HT1080 (cell line): ENCODE results near the gene RASA4B. TPM values are rescaled to one million over a fixed set of nuclear protein-coding genes. Genes with fewer than 3 reads are reported as not detected.
A peak's percentile ranks its signal among the peaks of the same experiment; 100 is the strongest.
"Not testable (repeated sequence)": the region's sequence is repeated elsewhere in the genome, so short reads cannot be mapped to it uniquely, and the experiment has no call there.

ENCODE experiments used
- DNase-seq: peaks from one replicate; pipeline ENCODE4 v3.0.0-alpha.2; 2015; ENCODE audit warnings: low read depth
- total RNA-seq: library from RNA; depleted of rRNA; stranded (reverse); fragments of >200 nt; shearing (Covaris generic); gene quantifications from 2 replicates; pipeline ENCODE4 v1.2.3, GENCODE V29; 2014

RASA4B gene
- total RNA-seq, 1 experiment from 2014 or later, result 1.2 TPM

GRCh38 chr7:102474116-102474515, 43.5 kb downstream of the RASA4B start:
- not testable (repeated sequence) for DNase-seq

GRCh38 chr7:102473271-102473991, 44.1 kb downstream of the RASA4B start:
- no peak for DNase-seq

DNA sequence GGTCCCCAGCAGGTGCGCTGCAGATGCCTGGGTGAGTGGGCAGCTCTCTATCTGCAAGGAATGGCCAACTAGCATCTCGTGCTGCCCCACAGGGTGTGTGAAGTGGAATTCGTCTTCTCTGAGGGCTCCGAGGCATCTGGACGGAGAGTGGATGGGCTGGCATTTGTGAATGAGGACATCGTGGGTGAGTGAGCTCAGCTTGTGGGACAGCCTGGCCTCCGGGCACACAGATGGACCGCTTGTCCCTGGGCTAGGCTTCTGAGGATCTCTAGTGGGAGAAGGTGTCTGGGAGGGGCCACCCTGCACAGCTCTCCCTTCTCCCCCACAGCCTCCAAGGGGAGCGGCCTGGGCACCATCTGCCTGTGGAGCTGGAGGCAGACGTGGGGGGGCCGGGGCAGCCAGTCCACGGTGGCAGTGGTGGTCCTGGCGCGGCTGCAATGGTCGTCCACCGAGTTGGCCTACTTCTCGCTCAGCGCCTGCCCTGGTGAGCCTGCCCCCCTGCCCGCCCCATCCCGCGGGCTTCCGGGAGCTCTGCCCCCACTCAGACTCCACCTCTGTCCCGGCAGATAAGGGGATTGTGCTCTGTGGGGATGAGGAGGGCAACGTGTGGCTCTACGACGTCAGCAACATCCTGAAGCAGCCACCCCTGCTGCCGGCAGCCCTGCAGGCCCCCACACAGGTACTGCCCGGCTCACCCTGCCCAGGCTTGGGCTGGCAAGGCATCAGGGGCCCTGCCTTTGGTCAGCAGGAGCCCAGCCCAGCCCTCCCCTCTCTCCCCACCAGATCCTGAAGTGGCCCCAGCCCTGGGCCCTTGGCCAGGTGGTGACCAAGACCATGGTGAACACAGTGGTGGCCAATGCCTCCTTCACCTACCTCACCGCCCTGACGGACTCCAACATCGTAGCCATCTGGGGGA, 45.2 kb downstream of the RASA4B start:
- no peak for DNase-seq

DNA sequence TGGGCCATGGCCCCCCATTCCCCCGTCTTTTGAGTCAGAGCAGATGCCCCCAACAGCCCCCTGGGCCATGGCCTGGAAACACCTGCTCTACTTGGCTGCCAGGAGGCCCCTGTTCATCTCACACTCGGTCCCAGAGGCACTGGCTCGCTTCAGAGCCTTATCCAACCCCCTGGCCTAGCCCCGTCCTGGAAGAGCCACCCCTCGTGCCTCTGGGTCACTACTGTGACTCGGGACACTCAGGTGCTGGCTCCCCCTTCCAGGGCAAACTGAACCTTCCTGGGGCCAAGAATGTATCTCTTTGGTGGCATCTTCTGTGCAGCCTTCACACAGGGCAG, 45.8 kb downstream of the RASA4B start:
- no peak for DNase-seq

DNA sequence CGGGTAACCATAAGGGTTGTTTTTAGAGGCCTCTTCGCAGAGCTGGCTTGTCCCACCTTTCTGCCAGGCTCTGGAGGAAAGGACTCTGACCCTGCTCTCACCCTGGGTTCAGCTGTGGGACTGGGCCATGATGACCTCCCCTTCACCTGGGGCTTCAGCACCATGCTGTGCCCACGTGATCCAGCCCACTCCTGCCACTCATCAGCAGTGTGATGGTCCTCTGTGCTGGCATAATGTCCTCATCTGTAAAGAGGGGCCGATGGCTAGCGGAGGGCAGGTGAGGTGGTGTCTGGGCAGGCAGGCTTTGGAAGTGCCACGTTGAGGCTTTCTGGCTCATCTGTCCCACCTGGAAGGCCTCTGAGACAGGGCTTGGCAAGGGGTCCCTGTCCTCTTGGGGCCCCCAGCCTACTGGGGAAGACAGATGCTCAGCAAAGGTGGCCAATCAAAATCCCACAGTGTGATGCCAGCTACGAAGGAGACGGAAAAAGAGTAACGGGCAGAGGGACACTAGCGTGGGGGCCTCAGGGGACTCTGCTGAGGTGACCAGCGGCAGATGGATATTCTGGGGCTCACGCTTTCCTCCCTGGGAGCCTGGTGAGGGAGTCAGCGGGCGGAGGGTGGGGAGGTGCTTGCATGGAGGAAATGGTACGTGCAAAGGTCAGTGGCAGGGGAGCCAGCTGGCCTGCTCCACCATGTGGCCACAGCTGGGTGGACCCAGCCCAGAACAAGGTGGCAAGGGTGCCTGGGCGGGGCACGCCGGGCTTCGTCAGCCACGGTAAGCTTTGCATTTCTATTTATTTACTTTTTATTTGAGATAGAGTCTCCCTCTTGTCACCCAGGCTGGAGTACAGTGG, 47.4 kb downstream of the RASA4B start:
- DNase-seq, result no peak

GRCh38 chr7:102469351-102469971, 48.1 kb downstream of the RASA4B start:
- DNase-seq, result no peak

- no peak for DNase-seq
Measured at GRCh38 chr7:102468478-102469350, 48.9 kb downstream of the RASA4B start.

DNA sequence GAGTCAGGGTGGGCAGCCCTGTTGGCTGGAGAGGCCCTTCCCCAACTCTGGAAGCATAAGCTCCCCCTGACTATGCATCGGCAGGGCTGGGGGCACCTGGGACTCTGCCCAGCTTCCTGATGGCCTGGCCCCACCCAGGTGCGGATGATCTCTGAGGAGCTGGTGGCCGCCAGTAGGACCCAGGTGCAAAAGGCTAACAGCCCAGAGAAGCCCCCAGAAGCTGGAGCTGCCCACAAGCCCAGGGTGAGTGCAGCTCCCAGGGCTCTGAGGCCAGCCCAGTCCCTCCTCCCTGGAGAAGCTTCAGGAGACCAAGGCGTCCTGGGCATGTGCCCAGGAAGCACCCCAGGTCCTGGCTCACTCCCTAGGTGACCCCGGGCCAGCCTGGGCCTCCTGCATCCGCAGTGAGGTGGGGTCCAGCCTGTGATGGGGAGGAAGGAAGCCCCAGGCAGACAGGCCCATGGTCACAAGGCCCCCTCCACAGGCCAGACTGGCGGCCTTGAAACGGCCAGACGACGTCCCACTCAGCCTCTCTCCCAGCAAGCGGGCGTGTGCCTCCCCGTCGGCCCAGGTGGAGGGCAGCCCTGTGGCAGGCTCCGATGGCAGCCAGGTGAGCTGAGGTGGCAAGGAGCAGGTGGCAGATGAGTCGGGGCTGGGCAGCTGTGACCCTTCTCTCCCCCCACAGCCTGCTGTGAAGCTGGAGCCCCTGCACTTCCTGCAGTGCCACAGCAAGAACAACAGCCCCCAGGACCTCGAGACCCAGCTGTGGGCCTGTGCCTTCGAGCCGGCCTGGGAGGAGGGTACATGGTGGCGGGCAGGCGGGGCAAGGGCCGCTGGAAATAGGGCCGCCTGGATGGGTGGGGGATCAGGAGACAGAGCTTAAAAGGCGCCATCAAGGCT, 49.7 kb downstream of the RASA4B start:
- no peak for DNase-seq

DNA sequence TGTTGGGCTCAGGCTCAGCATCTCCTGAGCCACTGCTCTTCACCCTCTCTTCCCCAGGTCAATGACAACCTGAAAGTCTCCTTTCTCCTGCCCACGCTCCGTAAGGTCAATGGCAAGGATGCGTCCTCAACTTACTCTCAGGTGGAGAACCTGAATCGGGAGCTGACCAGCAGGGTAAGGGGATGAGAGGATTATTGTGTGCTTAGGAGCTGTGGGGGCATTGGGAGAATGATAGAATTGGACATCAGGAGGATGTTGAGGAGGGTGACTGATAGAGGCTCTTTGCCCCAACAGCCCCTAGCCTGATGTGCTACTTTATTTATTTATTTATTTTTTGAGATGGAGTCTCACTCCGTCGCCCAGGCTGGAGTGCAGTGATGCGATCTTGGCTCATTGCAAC, 51.5 kb downstream of the RASA4B start:
- DNase-seq, result no peak

DNA sequence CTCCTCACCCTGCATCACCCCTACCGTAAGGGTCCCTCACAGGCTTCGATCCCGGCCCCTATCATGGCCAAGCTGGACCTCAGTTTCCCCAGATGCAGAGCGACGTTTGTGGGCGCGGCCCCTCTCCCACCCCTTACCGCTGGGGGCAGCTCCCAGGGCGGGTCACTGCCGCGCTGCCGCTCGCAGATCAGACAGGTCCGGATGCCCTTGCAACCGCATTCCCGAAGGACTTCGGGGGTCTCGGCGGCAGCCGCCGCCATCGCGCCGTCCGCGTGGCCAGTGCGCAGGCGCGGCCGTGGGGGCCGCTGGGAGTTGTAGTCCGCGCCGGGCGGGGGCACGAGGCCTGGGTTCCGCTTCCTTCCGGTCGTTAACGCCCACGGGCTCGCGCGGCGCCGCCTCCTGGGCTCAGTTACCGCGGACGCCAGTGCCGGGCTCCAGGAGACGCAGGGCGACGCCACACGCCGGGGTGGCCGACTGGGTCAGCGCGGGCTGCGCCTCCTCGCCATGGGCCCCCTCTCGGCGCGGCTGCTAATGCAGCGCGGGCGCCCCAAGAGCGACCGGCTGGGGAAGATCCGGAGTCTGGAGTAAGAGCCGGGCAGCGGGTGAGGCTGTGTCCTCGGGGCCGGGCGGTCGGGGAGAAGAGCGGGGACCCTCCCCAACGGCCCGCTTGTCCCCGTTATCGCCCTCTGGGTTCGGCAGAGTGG, 52.8 kb downstream of the RASA4B start, which contains the start of the genes ALKBH4 and LRWD1:
ALKBH4 (minus strand) TSS at position 287 of the 704 bp plus-strand sequence; CDS start at position 260, 27 bp downstream.
LRWD1 (plus strand) TSS at position 408 of the 704 bp plus-strand sequence; CDS start at position 505, 97 bp downstream.
- DNase-seq, result peak; percentile 89

GRCh38 chr7:102463841-102464576, 53.6 kb downstream of the RASA4B start:
- DNase-seq, result no peak

- no peak for DNase-seq
Measured at GRCh38 chr7:102460467-102460866, 57.1 kb downstream of the RASA4B start.

- DNase-seq, result no peak
Measured at GRCh38 chr7:102459221-102459844, 58.2 kb downstream of the RASA4B start.

- no peak for DNase-seq
Measured at GRCh38 chr7:102457352-102457924, 60.1 kb downstream of the RASA4B start.

DNA sequence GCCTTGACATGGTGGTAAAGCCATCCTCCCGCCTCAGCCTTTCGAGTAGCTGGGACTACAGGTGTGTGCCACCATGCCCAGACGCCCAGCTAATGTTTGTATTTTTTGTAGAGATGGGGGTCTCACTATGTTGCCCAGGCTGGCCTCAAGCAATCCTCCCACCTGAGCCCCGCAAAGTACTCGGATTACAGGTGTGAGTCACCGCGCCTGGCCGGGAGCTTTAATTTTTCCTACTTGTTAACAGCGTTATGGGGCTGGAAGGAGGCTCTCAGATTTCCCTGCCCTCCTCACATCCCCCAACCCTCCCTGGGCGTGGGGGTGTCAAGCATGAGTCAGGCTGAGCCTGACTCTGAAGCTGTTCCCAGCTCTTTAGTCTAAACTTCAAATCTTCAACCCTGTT, 61.2 kb downstream of the RASA4B start:
- DNase-seq, result peak; percentile 86

GRCh38 chr7:102455596-102455995, 62.0 kb downstream of the RASA4B start:
- no peak for DNase-seq

DNA sequence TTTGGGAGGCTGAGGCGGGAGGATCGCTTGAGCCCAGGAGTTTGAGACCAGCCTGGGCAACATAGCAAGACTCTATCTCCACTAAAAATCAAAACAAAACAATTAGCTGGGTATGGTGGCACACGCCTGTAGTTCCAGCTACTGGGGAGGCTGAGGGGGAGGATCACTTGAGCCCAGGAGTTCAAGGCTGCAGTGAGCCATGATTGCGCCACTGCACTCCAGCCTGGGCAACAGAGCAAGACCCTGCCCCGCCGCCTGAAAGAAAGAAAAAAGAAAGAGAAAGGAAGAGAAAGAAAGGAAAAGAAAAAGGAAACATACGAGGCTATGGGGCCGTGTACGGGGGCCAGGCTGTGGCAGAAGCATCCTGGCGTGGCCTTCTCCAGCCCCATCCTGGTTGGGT, 62.6 kb downstream of the RASA4B start:
- DNase-seq, result not testable (repeated sequence)
